HS-27A (cell line): Measurements from ENCODE around the gene NHS.

Experiments used
- DNase-seq: peaks from one replicate; pipeline ENCODE4 v3.0.0-alpha.2; 2012; ENCODE audit warnings: low read depth, missing footprints

NHS gene

GRCh38 chrX:17448188-17448587 is 73.2 kb downstream of the NHS start:
- no peak for DNase-seq

GRCh38 chrX:17449866-17450265 is 74.9 kb downstream of the NHS start:
- DNase-seq = no peak

GRCh38 chrX:17453788-17454187 is 78.8 kb downstream of the NHS start:
- DNase-seq = no peak

- no peak for DNase-seq
These were observed 81.5 kb downstream of the NHS start for GRCh38 chrX:17456526-17456925.

GRCh38 chrX:17459008-17459611 is 84.1 kb downstream of the NHS start:
- DNase-seq = no peak

GRCh38 chrX:17459661-17460060 is 84.7 kb downstream of the NHS start:
- DNase-seq = no peak

GRCh38 chrX:17462881-17463280 is 87.9 kb downstream of the NHS start:
- no peak for DNase-seq

- DNase-seq = no peak
These were observed 89.2 kb downstream of the NHS start for GRCh38 chrX:17464194-17464593.

- no peak for DNase-seq
These were observed 90.2 kb downstream of the NHS start for GRCh38 chrX:17465201-17465600.

- no peak for DNase-seq
These were observed 90.8 kb downstream of the NHS start for GRCh38 chrX:17465802-17466201.

GRCh38 chrX:17470136-17470535 is 95.1 kb downstream of the NHS start:
- DNase-seq = no peak

GRCh38 chrX:17471121-17471520 is 96.1 kb downstream of the NHS start:
- no peak for DNase-seq

- DNase-seq = no peak
These were observed 96.9 kb downstream of the NHS start for GRCh38 chrX:17471861-17472260.

GRCh38 chrX:17472424-17472823 is 97.4 kb downstream of the NHS start:
- DNase-seq = no peak

GRCh38 chrX:17473021-17473420 is 98.0 kb downstream of the NHS start:
- DNase-seq = no peak

GRCh38 chrX:17474892-17475291 is 99.9 kb downstream of the NHS start:
- DNase-seq = peak; percentile 36

- no peak for DNase-seq
These were observed 100.6 kb downstream of the NHS start for GRCh38 chrX:17475449-17476217.

GRCh38 chrX:17476411-17476810 is 101.4 kb downstream of the NHS start:
- DNase-seq = no peak

GRCh38 chrX:17481086-17481485 is 106.1 kb downstream of the NHS start:
- DNase-seq = no peak

- no peak for DNase-seq
These were observed 109.6 kb downstream of the NHS start for GRCh38 chrX:17484592-17484991.

GRCh38 chrX:17485391-17485790 is 110.4 kb downstream of the NHS start:
- DNase-seq = no peak

GRCh38 chrX:17488036-17488435 is 113.0 kb downstream of the NHS start:
- DNase-seq = no peak

GRCh38 chrX:17494216-17494615 is 119.2 kb downstream of the NHS start:
- no peak for DNase-seq

- no peak for DNase-seq
These were observed 120.1 kb downstream of the NHS start for GRCh38 chrX:17495052-17495451.
